Stimulated activated naive CD8-positive, alpha-beta T cell treated with anti-CD3 and anti-CD28 coated beads, Interleukin-15, amount 100 ng/mL, for 72 hours (primary cell): ENCODE data around the gene PPP1R2B.
"Not testable (repeated sequence)": the region's sequence is repeated elsewhere in the genome, so short reads cannot be mapped to it uniquely, and the experiment has no call there.

Source experiments
- ATAC-seq: fragments of 150-1000 bp; cut with Tn5 transposase; 2 replicates; pipeline ENCODE4 v1.10.0; 2021; ENCODE audit warnings: mild to moderate bottlenecking, moderate library complexity
- DNase-seq, 2 donors: peaks; one replicate each; pipeline ENCODE4 v3.0.0; 2021 to 2022
- H3K27ac Mint-ChIP-seq, 2 donors: one replicate each; pipeline ENCODE4 v1.8.0; 2022; ENCODE audit warnings: mild to moderate bottlenecking in 2 of 2, mixed read lengths in 2 of 2, moderate library complexity in 2 of 2
- H3K27me3 Mint-ChIP-seq: one replicate; pipeline ENCODE4 v1.8.0; 2022; ENCODE audit warnings: mixed read lengths
- H3K4me1 Mint-ChIP-seq: one replicate; pipeline ENCODE4 v1.8.0; 2022; ENCODE audit warnings: mild to moderate bottlenecking, mixed read lengths
- H3K4me3 Mint-ChIP-seq, 2 donors: one replicate each; pipeline ENCODE4 v1.8.0; 2022; ENCODE audit warnings: mild to moderate bottlenecking in 2 of 2, mixed read lengths in 2 of 2, moderate library complexity in 1 of 2
- H3K9me3 Mint-ChIP-seq, 2 donors: one replicate each; pipeline ENCODE4 v1.8.0; 2022; ENCODE audit warnings: mixed read lengths in 2 of 2

The PPP1R2B gene

DNA sequence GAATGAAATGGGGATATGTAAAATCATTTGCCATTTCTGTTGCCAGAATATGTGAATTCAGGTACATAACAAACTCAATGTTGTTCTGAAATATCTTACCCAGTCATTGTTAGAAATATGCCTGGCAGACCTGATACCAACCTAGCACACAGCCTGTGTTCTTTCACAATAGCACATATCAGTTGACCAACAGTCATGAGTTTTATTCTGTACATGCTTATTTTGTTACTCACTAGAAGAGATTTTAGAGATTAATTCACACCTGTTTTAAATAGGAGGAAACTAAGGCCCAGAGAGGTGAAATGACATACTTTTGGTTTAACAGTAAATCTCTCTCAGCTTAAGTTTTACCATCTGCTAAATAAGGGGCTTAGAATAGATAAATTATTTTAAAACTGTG is 8.4 kb upstream of the PPP1R2B start:
- no peaks in the 10 kb centered on the region for H3K27me3 Mint-ChIP-seq
- ATAC-seq = no peak
- no peaks in the 10 kb centered on the region for H3K4me1 Mint-ChIP-seq
- no peak overlapping the region for H3K27ac Mint-ChIP-seq
- no peak overlapping the region for H3K4me3 Mint-ChIP-seq
- H3K9me3 Mint-ChIP-seq = no peaks in the 10 kb centered on the region
- DNase-seq = no peak

GRCh38 chr5:156846914-156847313 is 3.2 kb upstream of the PPP1R2B start:
- H3K4me3 Mint-ChIP-seq = no peak overlapping the region
- DNase-seq (no peak), ATAC-seq (no peak)
- H3K27me3 Mint-ChIP-seq = peaks cover 31% of the 10 kb centered on the region
- H3K9me3 Mint-ChIP-seq = peaks cover 4 to 20% of the 10 kb centered on the region in 2 donors
- no peaks in the 10 kb centered on the region for H3K4me1 Mint-ChIP-seq
- H3K27ac Mint-ChIP-seq = no peak overlapping the region

GRCh38 chr5:156848447-156848846 is 1.6 kb upstream of the PPP1R2B start:
- ATAC-seq, H3K4me3 Mint-ChIP-seq, H3K4me1 Mint-ChIP-seq, DNase-seq, H3K27ac Mint-ChIP-seq: not testable (repeated sequence)
- Mint-ChIP-seq H3K27me3 (peaks cover 31% of the 10 kb centered on the region), H3K9me3 (peaks cover 7 to 26% of the 10 kb centered on the region in 2 donors)

DNA sequence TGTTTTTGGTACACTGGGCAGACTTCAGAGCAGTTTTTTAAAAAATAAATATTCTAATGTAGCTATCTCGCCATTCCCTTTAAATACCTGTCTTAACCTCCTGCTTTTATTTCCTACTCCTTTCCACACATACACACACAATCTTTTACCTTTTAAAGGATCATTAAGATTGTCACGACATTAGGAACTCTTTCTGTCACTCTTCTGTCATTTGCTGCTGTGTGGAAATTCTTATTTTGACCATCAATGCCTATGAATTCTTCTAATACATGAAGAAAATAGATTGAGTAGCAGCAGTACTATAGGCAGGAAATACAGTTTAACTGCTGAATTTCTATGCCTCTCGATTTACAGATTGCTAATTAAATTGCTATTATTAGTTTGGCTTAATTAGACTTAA is 1.8 kb downstream of the PPP1R2B start:
- peaks cover 30 to 37% of the 10 kb centered on the region in 2 donors for H3K9me3 Mint-ChIP-seq
- DNase-seq = no peak
- no peak overlapping the region for H3K27ac Mint-ChIP-seq
- H3K4me3 Mint-ChIP-seq = no peak overlapping the region
- no peak for ATAC-seq
- no peaks in the 10 kb centered on the region for H3K4me1 Mint-ChIP-seq
- H3K27me3 Mint-ChIP-seq = peaks cover 46% of the 10 kb centered on the region

GRCh38 chr5:156853055-156853454 is 3.0 kb downstream of the PPP1R2B start:
- Mint-ChIP-seq H3K9me3 (peaks cover 30 to 32% of the 10 kb centered on the region in 2 donors), H3K27me3 (peaks cover 35% of the 10 kb centered on the region)
- not testable (repeated sequence) for DNase-seq, H3K27ac Mint-ChIP-seq, ATAC-seq, H3K4me1 Mint-ChIP-seq, H3K4me3 Mint-ChIP-seq

- no peak for ATAC-seq
- peaks cover 20% of the 10 kb centered on the region for H3K4me1 Mint-ChIP-seq
- H3K4me3 Mint-ChIP-seq = no peak overlapping the region
- no peak for DNase-seq
- peaks cover 7 to 18% of the 10 kb centered on the region in 2 donors for H3K9me3 Mint-ChIP-seq
- H3K27ac Mint-ChIP-seq = no peak overlapping the region
- no peaks in the 10 kb centered on the region for H3K27me3 Mint-ChIP-seq
Observed at GRCh38 chr5:156865427-156865826, 15.3 kb downstream of the PPP1R2B start.

GRCh38 chr5:156870498-156870839 is 20.4 kb downstream of the PPP1R2B start:
- H3K4me1 Mint-ChIP-seq = peaks cover 6% of the 10 kb centered on the region
- no peaks in the 10 kb centered on the region for H3K27me3 Mint-ChIP-seq
- H3K9me3 Mint-ChIP-seq = peaks cover 26 to 32% of the 10 kb centered on the region in 2 donors
- DNase-seq (no peak), ATAC-seq (no peak)
- no peak overlapping the region for H3K4me3 Mint-ChIP-seq
- H3K27ac Mint-ChIP-seq = no peak overlapping the region

GRCh38 chr5:156871212-156871611 is 21.1 kb downstream of the PPP1R2B start:
- peaks cover 26 to 32% of the 10 kb centered on the region in 2 donors for H3K9me3 Mint-ChIP-seq

DNA sequence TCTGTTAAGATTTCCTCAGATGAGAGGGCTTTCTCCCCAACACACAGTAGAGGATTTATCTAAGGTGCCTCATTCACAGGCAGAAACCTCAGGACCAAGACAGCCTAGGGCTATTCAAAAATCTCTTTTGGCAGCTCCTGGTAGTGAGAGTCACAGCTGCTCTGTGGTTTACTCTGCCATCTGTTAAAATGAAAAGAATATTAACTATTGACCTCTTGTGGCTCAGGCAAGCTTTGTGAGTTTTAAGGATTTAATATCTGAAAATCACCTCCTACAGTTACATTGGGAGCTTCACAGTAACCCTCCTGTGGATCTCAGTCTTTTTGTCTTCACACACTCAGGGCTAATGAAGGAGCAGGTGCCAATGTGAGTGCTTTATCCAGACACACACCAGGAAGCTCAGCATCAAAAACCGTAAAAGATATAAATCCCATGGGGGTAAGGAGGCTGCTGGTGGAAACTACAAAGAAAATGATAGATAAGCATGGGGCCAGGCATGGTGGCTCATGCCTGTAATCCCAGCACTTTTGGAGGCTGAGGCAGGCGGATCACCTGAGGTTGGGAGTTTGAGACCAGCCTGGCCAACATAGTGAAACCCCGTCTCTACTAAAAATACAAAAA is 29.7 kb downstream of the PPP1R2B start:
- no peak overlapping the region for H3K4me3 Mint-ChIP-seq
- H3K27ac Mint-ChIP-seq = peak overlapping the region in 1 of 2 donors; percentile 40
- DNase-seq (no peak), ATAC-seq (no peak)
- H3K9me3 Mint-ChIP-seq = no peaks in the 10 kb centered on the region
- H3K4me1 Mint-ChIP-seq = no peaks in the 10 kb centered on the region
- H3K27me3 Mint-ChIP-seq = no peaks in the 10 kb centered on the region

More at GRCh38 chr5:156871212-156871611, 21.1 kb downstream of the PPP1R2B start:
- H3K4me3 Mint-ChIP-seq = no peak overlapping the region
- no peak for DNase-seq
- peaks cover 6% of the 10 kb centered on the region for H3K4me1 Mint-ChIP-seq
- no peaks in the 10 kb centered on the region for H3K27me3 Mint-ChIP-seq
- H3K27ac Mint-ChIP-seq = no peak overlapping the region
- no peak for ATAC-seq

- DNase-seq (no peak), ATAC-seq (no peak)
- peaks cover 6% of the 10 kb centered on the region for H3K27me3 Mint-ChIP-seq
- H3K9me3 Mint-ChIP-seq = no peaks in the 10 kb centered on the region
- no peaks in the 10 kb centered on the region for H3K4me1 Mint-ChIP-seq
- no peak overlapping the region for H3K4me3 Mint-ChIP-seq
- no peak overlapping the region for H3K27ac Mint-ChIP-seq
Observed at GRCh38 chr5:156883316-156883875, 33.3 kb downstream of the PPP1R2B start.

- peaks cover 6% of the 10 kb centered on the region for H3K27me3 Mint-ChIP-seq
- no peak for ATAC-seq
- H3K9me3 Mint-ChIP-seq = peaks cover under 1 to 1% of the 10 kb centered on the region in 2 donors
- H3K4me1 Mint-ChIP-seq = peaks cover 16% of the 10 kb centered on the region
- DNase-seq = no peak
- H3K27ac Mint-ChIP-seq = no peak overlapping the region
- no peak overlapping the region for H3K4me3 Mint-ChIP-seq
Observed at GRCh38 chr5:156888520-156888919, 38.4 kb downstream of the PPP1R2B start.

GRCh38 chr5:156892223-156892622 is 42.1 kb downstream of the PPP1R2B start:
- H3K27ac Mint-ChIP-seq = peak overlapping the region; percentile 3 to 47
- H3K27me3 Mint-ChIP-seq = no peaks in the 10 kb centered on the region
- peaks cover 5% of the 10 kb centered on the region in 2 donors for H3K9me3 Mint-ChIP-seq
- ATAC-seq = peak; percentile 53
- no peak overlapping the region for H3K4me3 Mint-ChIP-seq
- H3K4me1 Mint-ChIP-seq = peaks cover 21% of the 10 kb centered on the region
- no peak for DNase-seq

GRCh38 chr5:156892864-156893263 is 42.8 kb downstream of the PPP1R2B start:
- DNase-seq (no peak), ATAC-seq (peak; percentile 54)
- Mint-ChIP-seq H3K9me3 (peaks cover 5% of the 10 kb centered on the region in 2 donors), H3K4me1 (peaks cover 21% of the 10 kb centered on the region), H3K4me3 (peak overlapping the region; percentile 34 to 49), H3K27me3 (no peaks in the 10 kb centered on the region), H3K27ac (peak overlapping the region in 1 of 2 donors; percentile 47)

- Mint-ChIP-seq H3K4me1 (peaks cover 21% of the 10 kb centered on the region), H3K27me3 (no peaks in the 10 kb centered on the region), H3K4me3 (peak overlapping the region; percentile 34 to 49), H3K9me3 (peaks cover 6 to 8% of the 10 kb centered on the region in 2 donors), H3K27ac (peak overlapping the region in 1 of 2 donors; percentile 84)
- DNase-seq = no peak
- ATAC-seq = peak; percentile 75
Observed at GRCh38 chr5:156893517-156893916, 43.4 kb downstream of the PPP1R2B start.

DNA sequence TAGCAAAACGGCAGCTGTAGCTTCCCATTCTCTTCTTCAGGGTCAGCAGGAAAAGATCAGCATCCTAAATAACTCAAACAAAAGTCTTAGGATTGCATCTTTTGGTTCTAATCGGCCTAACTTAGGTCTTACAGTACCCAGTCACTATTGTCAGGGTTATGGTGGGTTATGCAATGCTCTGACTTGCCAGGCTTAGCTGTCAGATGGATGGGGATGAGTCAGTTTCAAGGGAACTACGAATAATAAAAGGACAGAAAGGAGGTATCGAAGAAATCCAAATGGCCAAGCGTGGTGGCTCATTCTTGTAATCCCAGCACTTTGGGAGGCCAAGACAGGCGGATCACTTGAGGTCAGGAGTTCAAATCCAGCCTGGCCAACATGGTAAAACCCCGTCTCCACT is 46.5 kb downstream of the PPP1R2B start:
- ATAC-seq = no peak
- H3K27ac Mint-ChIP-seq = no peak overlapping the region
- no peak for DNase-seq
- no peak overlapping the region for H3K4me3 Mint-ChIP-seq
- H3K27me3 Mint-ChIP-seq = no peaks in the 10 kb centered on the region
- peaks cover 21% of the 10 kb centered on the region for H3K4me1 Mint-ChIP-seq
- peaks cover 8 to 13% of the 10 kb centered on the region in 2 donors for H3K9me3 Mint-ChIP-seq
